Naive thymus-derived CD4-positive, alpha-beta T cell (primary cell): ENCODE measurements around the gene CARD14. TPM values are rescaled to one million over a fixed set of nuclear protein-coding genes. Genes with fewer than 3 reads are reported as not detected.

ENCODE experiments used
- ATAC-seq: fragments of 150-1000 bp; cut with Tn5 transposase; 2 replicates; pipeline ENCODE4 v1.10.0; 2021; ENCODE audit warnings: mild to moderate bottlenecking, moderate library complexity
- CTCF ChIA-PET: fragments of 350-600 bp; sonication (Branson Sonifier 250); formaldehyde crosslinking; loops from one replicate; lab custom pipeline; 2021; ENCODE audit warnings: antibody characterized with exemption; lab: Charles Lee
- POLR2A ChIA-PET: fragments of 350-600 bp; sonication (Branson Sonifier 250); formaldehyde crosslinking; loops from one replicate; lab custom pipeline; 2021; ENCODE audit warnings: antibody characterized with exemption, inconsistent platforms; lab: Charles Lee
- DNase-seq, 9 donors: peaks; one replicate each; pipeline versions ENCODE4 v3.0.0 to v3.0.0-alpha.2; 2020 to 2022; ENCODE audit warnings: mixed read lengths in 1 of 9
- H3K27ac ChIP-seq: one replicate; pipeline ENCODE4 v1.7.0; 2013; ENCODE audit warnings: mild to moderate bottlenecking, low read depth, low read length, moderate library complexity
- H3K27me3 ChIP-seq, 2 donors: one replicate each; pipeline ENCODE4 v1.7.0; 2013; ENCODE audit warnings: low read length in 2 of 2, mild to moderate bottlenecking in 2 of 2, moderate library complexity in 2 of 2; ENCODE audit not compliant: control insufficient read depth in 2 of 2, insufficient read depth in 2 of 2
- H3K36me3 ChIP-seq, 3 experiments: 1 replicate in 2 of 3; 2 replicates in 1 of 3; pipeline ENCODE4 v1.7.0; 2013; ENCODE audit warnings: low read length in 3 of 3, mild to moderate bottlenecking in 3 of 3, moderate library complexity in 1 of 3; ENCODE audit not compliant: insufficient read depth in 3 of 3, control insufficient read depth in 2 of 3
- H3K4me1 ChIP-seq, 2 donors: one replicate each; pipeline ENCODE4 v1.7.0; 2013; ENCODE audit warnings: low read length in 2 of 2, mild to moderate bottlenecking in 2 of 2, moderate library complexity in 1 of 2; ENCODE audit not compliant: control insufficient read depth in 2 of 2, insufficient read depth in 2 of 2
- H3K4me3 ChIP-seq: 2 replicates; pipeline ENCODE4 v1.7.0; 2013; ENCODE audit warnings: mild to moderate bottlenecking, low read length
- H3K9me3 ChIP-seq, 3 experiments: 1 replicate in 2 of 3; 2 replicates in 1 of 3; pipeline ENCODE4 v1.7.0; 2013; ENCODE audit warnings: low read length in 3 of 3; ENCODE audit not compliant: control insufficient read depth in 2 of 3
- H3K27ac Mint-ChIP-seq, 9 donors: one replicate each; pipeline ENCODE4 v1.8.0; 2020 to 2022; ENCODE audit warnings: mixed read lengths in 9 of 9, mild to moderate bottlenecking in 8 of 9, moderate library complexity in 5 of 9, inconsistent platforms in 2 of 9
- H3K27me3 Mint-ChIP-seq, 5 donors: one replicate each; pipeline ENCODE4 v1.8.0; 2021 to 2022; ENCODE audit warnings: mixed read lengths in 5 of 5, mild to moderate bottlenecking in 1 of 5
- H3K36me3 Mint-ChIP-seq, 5 donors: one replicate each; pipeline ENCODE4 v1.8.0; 2020 to 2022; ENCODE audit warnings: mixed read lengths in 5 of 5, mild to moderate bottlenecking in 3 of 5, inconsistent platforms in 1 of 5
- H3K4me1 Mint-ChIP-seq, 7 donors: one replicate each; pipeline ENCODE4 v1.8.0; 2020 to 2022; ENCODE audit warnings: mixed read lengths in 7 of 7, mild to moderate bottlenecking in 3 of 7, inconsistent platforms in 1 of 7
- H3K4me3 Mint-ChIP-seq, 10 donors: one replicate each; pipeline ENCODE4 v1.8.0; 2020 to 2022; ENCODE audit warnings: mild to moderate bottlenecking in 10 of 10, mixed read lengths in 10 of 10, moderate library complexity in 6 of 10, inconsistent platforms in 2 of 10
- H3K9me3 Mint-ChIP-seq, 11 donors: one replicate each; pipeline ENCODE4 v1.8.0; 2020 to 2022; ENCODE audit warnings: mixed read lengths in 11 of 11, mild to moderate bottlenecking in 4 of 11, inconsistent platforms in 1 of 11, moderate library complexity in 1 of 11
- intact Hi-C, 2 donors: fragments of 100-400 bp; cut with micrococcal nuclease; formaldehyde crosslinking; loops; one replicate each; pipeline ENCODE4 v1.15.1; 2023
- polyA plus RNA-seq, 2 donors: library from polyadenylated mRNA; unstranded; fragments of 300-500 nt; fragmentation: Illumina TruSeq; gene quantifications; one replicate each; pipeline ENCODE4 v1.2.3, GENCODE V29; 2021
- total RNA-seq, 6 experiments: library from RNA in 5 of 6; stranded (reverse) in 5 of 6; gene quantifications; 1 replicate in 5 of 6; 2 replicates in 1 of 6; pipeline ENCODE4 v1.2.3 and lab custom pipeline; 2021 to 2026

The CARD14 gene
- total and polyA plus RNA-seq, 7 experiments from 2014 or later: 0.24 to 0.57 (median 0.30) TPM; not detected in 4

DNA sequence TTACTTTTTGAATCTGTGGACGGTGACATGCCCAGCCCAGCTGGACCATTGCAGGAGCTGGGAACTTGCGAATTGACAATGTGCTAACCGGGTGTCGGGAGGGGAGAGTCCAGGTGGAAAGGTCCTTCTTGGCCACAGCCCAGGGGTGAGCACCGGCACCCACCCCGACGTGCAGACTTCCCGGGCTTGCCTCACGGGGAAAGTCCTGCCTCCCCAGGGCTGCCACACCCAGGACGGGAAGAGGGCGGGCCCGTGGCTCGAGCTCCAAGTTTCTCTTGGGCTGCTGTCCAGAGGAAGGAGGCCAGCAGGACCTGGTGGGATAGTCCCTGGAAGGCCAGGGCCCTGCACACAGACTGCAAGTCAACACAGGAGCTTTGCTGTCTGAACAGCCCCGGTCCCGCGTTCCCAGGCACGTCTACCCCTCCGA, 17.7 kb downstream of the CARD14 start:
- CTCF ChIA-PET: interaction anchor here (1.4 kb wide), 1 partner anchor 10 kb away, joined by 3 read pairs; no protein-coding TSS in a partner anchor
- intact Hi-C loops: no loop called here
- H3K27ac ChIP-seq: no peak overlapping the region
- H3K27me3 Mint-ChIP-seq: peaks cover 0 to 8% (median 7%) of the 10 kb centered on the region in 5 donors
- DNase-seq (no peak), ATAC-seq (no peak)
- H3K4me3 Mint-ChIP-seq: no peak overlapping the region
- no peaks in the 10 kb centered on the region for H3K27me3 ChIP-seq
- POLR2A ChIA-PET: no interaction called here
- no peaks in the 10 kb centered on the region for H3K9me3 Mint-ChIP-seq
- no peak overlapping the region for H3K27ac Mint-ChIP-seq
- H3K4me3 ChIP-seq: no peak overlapping the region
- H3K9me3 ChIP-seq: no peaks in the 10 kb centered on the region
- H3K36me3 Mint-ChIP-seq: no peaks in the 10 kb centered on the region
- H3K36me3 ChIP-seq: no peaks in the 10 kb centered on the region
- H3K4me1 ChIP-seq: no peaks in the 10 kb centered on the region
- peaks cover 0 to 4% (median 0%) of the 10 kb centered on the region in 7 donors for H3K4me1 Mint-ChIP-seq

DNA sequence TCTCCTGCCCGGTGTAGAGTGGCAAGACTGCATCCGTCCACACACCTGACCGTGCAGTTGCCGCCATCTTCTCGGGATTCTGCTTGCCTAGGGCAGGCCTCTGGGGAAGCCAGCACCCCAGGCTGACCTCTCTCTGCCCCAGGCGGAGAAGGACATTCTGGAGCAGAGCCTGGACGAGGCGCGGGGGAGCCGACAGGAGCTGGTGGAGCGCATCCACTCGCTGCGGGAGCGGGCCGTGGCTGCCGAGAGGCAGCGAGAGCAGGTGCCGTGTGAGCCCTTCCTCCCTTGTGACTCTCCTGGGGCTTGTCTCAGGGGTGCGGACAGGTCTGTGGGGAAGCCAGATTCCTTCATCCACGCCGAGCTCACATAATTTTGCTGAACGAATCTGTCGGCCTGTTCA, 19.8 kb downstream of the CARD14 start:
- Histone ChIP-seq H3K4me3 (no peak overlapping the region), H3K27me3 (no peaks in the 10 kb centered on the region), H3K9me3 (no peaks in the 10 kb centered on the region), H3K36me3 (no peaks in the 10 kb centered on the region), H3K27ac (no peak overlapping the region), H3K4me1 (no peaks in the 10 kb centered on the region)
- ChIA-PET CTCF (no interaction called here), POLR2A (no interaction called here)
- no peaks in the 10 kb centered on the region for H3K9me3 Mint-ChIP-seq
- DNase-seq (no peak), ATAC-seq (no peak)
- peaks cover 0 to 4% (median 0%) of the 10 kb centered on the region in 7 donors for H3K4me1 Mint-ChIP-seq
- no peak overlapping the region for H3K4me3 Mint-ChIP-seq
- no peak overlapping the region for H3K27ac Mint-ChIP-seq
- intact Hi-C loops: no loop called here
- H3K36me3 Mint-ChIP-seq: no peaks in the 10 kb centered on the region
- peaks cover 0 to 12% (median 7%) of the 10 kb centered on the region in 5 donors for H3K27me3 Mint-ChIP-seq

DNA sequence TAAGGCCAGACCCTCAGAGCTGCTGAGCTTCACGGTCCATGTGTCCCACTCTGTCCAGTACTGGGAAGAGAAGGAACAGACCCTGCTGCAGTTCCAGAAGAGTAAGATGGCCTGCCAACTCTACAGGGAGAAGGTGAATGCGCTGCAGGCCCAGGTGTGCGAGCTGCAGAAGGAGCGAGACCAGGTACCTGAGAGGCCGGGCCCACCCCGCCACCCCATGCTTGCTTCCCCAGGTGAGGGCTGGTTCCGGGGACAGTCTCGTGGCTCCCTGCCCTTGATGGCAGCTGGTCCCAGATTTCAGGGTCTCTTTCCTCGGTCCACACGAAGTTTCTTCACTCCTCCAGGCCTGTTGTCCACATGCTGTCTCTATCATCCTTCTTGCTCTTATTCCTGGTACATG, 20.9 kb downstream of the CARD14 start:
- Mint-ChIP-seq H3K27me3 (peaks cover 0 to 12% (median 7%) of the 10 kb centered on the region in 5 donors), H3K9me3 (no peaks in the 10 kb centered on the region), H3K4me1 (peaks cover 0 to 1% (median 0%) of the 10 kb centered on the region in 7 donors), H3K4me3 (no peak overlapping the region), H3K36me3 (no peaks in the 10 kb centered on the region), H3K27ac (peak overlapping the region in 1 of 9 donors; percentile 31)
- intact Hi-C loops: no loop called here
- H3K36me3 ChIP-seq: no peaks in the 10 kb centered on the region
- H3K4me3 ChIP-seq: no peak overlapping the region
- no peak for DNase-seq
- ChIA-PET CTCF (no interaction called here), POLR2A (no interaction called here)
- no peaks in the 10 kb centered on the region for H3K27me3 ChIP-seq
- no peak overlapping the region for H3K27ac ChIP-seq
- no peak for ATAC-seq
- H3K4me1 ChIP-seq: no peaks in the 10 kb centered on the region
- no peaks in the 10 kb centered on the region for H3K9me3 ChIP-seq

DNA sequence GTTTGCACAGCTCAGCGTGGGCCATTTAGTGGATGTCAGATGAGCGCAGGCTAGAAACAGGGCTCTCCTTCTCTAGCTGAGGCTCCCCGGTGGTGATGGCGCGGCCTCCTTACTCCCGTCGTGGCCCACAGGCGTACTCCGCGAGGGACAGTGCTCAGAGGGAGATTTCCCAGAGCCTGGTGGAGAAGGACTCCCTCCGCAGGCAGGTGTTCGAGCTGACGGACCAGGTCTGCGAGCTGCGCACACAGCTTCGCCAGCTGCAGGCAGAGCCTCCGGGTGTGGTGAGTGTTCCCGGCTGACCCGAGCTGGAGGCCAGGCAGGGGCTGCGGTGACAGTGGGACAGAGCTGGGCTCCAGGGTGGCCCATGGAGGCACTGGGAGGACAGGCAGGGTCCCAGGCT, 21.4 kb downstream of the CARD14 start:
- DNase-seq (no peak), ATAC-seq (no peak)
- Histone ChIP-seq H3K27me3 (no peaks in the 10 kb centered on the region), H3K36me3 (no peaks in the 10 kb centered on the region), H3K4me1 (no peaks in the 10 kb centered on the region), H3K9me3 (no peaks in the 10 kb centered on the region), H3K27ac (no peak overlapping the region), H3K4me3 (no peak overlapping the region)
- Mint-ChIP-seq H3K4me1 (peaks cover 0 to 4% (median 0%) of the 10 kb centered on the region in 7 donors), H3K9me3 (no peaks in the 10 kb centered on the region), H3K36me3 (no peaks in the 10 kb centered on the region), H3K27ac (peak overlapping the region in 1 of 9 donors; percentile 31), H3K27me3 (peaks cover 0 to 12% (median 7%) of the 10 kb centered on the region in 5 donors), H3K4me3 (no peak overlapping the region)
- intact Hi-C loops: no loop called here
- CTCF ChIA-PET: no interaction called here
- POLR2A ChIA-PET: no interaction called here

DNA sequence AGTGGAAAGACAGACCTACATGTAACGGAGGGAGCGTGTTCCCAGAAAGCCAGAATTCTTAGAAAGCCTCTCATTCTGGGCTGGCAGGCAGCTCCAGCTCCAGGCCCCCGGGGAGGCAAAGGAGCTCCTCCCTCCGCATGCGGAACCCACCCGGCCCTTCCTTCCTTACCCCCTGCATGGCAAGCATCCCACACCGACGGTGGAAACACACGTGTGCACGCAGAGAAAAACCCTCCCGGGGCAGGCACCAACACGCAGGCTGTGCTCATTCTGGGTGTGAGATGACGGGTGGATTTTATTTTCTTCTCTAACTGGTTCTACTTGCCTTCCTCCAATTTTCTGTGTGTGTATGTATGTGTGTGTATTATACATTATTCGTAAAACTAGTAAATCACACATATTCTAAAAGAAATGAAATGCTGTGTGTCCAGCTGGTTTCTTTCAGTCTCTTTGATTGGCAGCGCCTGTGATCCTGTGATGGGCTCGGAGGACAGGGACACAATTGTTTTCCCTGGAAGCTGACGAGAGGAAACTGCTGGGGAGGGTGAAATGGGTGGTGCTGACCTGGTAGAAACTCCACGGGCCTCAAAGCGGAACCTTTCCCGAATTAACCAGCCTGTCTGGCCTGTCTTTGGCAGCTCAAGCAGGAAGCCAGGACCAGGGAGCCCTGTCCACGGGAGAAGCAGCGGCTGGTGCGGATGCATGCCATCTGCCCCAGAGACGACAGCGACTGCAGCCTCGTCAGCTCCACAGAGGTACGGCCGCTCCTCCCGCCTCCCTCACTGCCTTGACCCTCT, 22.2 kb downstream of the CARD14 start:
- H3K4me3 Mint-ChIP-seq: no peak overlapping the region
- H3K9me3 Mint-ChIP-seq: no peaks in the 10 kb centered on the region
- ChIA-PET POLR2A (no interaction called here), CTCF (interaction anchor here (0.5 kb wide), 1 partner anchor 115 kb away, joined by 3 read pairs; no protein-coding TSS in a partner anchor)
- H3K27ac Mint-ChIP-seq: peak overlapping the region in 1 of 9 donors; percentile 26
- H3K27me3 Mint-ChIP-seq: peaks cover 0 to 12% (median 7%) of the 10 kb centered on the region in 5 donors
- peaks cover 0 to 5% (median 0%) of the 10 kb centered on the region in 7 donors for H3K4me1 Mint-ChIP-seq
- H3K36me3 Mint-ChIP-seq: no peaks in the 10 kb centered on the region
- H3K4me1 ChIP-seq: no peaks in the 10 kb centered on the region
- ATAC-seq (no peak), DNase-seq (no peak)
- intact Hi-C loops: no loop called here
- H3K9me3 ChIP-seq: no peaks in the 10 kb centered on the region
- H3K27me3 ChIP-seq: no peaks in the 10 kb centered on the region
- no peak overlapping the region for H3K27ac ChIP-seq
- no peak overlapping the region for H3K4me3 ChIP-seq
- H3K36me3 ChIP-seq: no peaks in the 10 kb centered on the region

DNA sequence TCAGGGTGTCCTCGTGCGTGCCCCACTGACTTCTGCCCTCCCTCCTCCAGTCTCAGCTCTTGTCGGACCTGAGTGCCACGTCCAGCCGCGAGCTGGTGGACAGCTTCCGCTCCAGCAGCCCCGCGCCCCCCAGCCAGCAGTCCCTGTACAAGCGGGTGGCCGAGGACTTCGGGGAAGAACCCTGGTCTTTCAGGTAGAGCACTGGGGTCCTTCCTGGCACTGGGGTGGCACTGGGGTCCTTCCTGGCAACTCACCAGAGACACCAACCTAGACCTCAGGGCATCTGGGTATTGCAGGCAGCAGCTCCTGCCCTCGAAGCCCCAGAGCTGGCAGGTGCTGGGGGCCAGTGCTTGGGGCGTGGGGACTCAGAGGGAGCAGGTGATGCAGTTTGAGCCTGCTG, 25.3 kb downstream of the CARD14 start:
- intact Hi-C loops: no loop called here

More for the DNA sequence above, 25.3 kb downstream of the CARD14 start:
- Histone ChIP-seq H3K36me3 (no peaks in the 10 kb centered on the region), H3K4me3 (no peak overlapping the region), H3K9me3 (no peaks in the 10 kb centered on the region), H3K27me3 (no peaks in the 10 kb centered on the region), H3K27ac (no peak overlapping the region), H3K4me1 (no peaks in the 10 kb centered on the region)
- ATAC-seq: no peak
- Mint-ChIP-seq H3K36me3 (no peaks in the 10 kb centered on the region), H3K27ac (no peak overlapping the region), H3K4me1 (peaks cover 0 to 5% (median 0%) of the 10 kb centered on the region in 7 donors), H3K4me3 (no peak overlapping the region), H3K27me3 (peaks cover 0 to 12% (median 7%) of the 10 kb centered on the region in 5 donors), H3K9me3 (no peaks in the 10 kb centered on the region)
- DNase-seq: no peak
- ChIA-PET POLR2A (interaction anchor here (1.5 kb wide), 1 partner anchor 69 kb away, joined by 6 read pairs; no protein-coding TSS in a partner anchor), CTCF (interaction anchor here (0.6 to 1.6 kb wide), 6 partner anchors 16 to 69 kb away, joined by 3 to 15 read pairs (median 4); no protein-coding TSS in a partner anchor)
